Measurements from ENCODE around the gene USP6NL.

Gene USP6NL

GRCh38 chr10:11617233-11617632 lies 5.8 kb upstream of the USP6NL start:
- no peak for DNase-seq (ENCODE audit: low read depth, low spot score)

DNA sequence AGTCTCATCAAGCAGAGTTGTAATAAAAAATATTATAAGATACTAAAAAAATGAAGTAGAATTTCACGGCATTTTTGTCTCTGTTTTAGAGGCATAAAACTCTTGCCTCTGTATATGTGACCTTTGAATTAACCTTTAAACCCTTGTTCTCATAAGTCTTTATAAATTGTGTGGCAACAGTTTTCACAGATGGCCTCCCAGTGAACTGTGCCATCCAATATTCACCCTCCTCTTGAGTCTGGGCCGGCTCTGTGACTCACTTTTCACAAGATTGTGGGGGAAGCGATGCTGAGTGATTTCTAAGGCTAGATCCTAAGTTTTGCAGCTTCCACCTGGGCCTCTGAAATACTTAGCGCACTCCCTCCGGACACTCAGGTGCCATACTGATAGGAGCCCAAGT lies 4.6 kb upstream of the USP6NL start:
- DNase-seq (ENCODE audit: low read depth, low spot score), result no peak

DNA sequence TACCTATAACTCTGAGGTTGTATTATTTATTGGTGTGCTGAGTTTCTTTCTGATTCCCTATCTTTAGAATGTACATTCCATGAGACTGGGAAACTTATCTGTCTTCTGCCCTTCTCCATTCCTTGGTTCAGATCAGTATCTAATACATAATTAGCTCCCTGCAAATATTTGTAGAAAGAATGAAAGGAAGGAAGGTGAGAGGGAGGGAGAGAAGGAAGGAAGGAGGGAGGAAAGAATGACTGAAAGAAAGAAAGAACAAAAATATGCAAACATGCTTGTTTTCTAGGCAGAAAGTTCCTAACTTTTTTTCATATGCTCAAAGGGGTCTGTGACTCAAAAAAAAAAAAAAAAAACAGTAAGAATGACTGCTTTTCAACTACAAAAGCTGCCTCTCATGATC lies 3.9 kb upstream of the USP6NL start:
- no peak for DNase-seq (ENCODE audit: low read depth, low spot score)

DNA sequence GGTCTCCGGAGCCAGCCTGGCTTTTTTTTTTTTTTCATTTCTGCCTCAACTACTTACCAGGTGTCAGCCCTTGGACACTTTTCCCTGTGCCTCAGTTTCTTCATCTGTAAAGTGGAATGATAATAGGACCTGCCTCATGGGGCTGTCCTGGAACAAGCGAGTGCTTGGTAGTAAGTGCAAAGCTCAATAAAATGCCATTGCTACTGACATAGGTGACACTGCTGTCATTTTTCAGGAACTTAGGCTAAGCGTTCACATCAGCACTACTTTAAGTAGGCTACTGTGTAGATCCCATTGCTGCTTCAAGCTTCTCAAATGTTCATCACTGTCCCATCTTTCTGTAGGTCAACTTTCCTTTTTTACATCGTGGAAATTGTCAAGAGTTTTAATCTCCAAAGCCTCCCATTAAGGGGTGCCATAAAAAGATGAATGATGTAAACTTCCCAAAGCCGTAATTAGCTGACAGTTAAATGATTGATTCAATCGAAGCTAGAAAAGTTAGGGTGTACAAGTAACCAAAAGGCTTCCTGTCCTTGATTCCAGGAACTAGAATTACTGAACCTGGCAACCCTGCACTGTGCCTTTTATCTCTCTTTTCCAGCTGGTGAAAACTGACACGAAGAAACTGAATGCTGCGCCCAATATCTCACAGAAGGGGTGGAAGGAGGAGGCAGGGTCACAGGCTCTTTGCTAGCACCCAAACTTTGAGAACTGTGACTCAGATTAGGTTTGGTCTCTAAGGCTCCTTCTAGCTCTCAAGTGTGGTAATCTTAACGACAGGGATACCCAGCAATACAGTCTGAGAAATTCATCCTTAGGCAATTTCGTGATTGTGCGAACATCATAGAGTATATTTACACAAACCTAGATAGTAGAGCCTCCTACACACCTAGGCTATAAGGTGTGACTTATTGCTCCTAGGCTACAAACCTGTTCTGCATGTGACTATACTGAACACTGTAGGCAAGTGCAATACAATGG lies 861 bp upstream of the USP6NL start:
- DNase-seq (ENCODE audit: low read depth, low spot score), result no peak

GRCh38 chr10:11610826-11611247 lies 613 bp downstream of the USP6NL start:
- DNase-seq (ENCODE audit: low read depth, low spot score), result no peak

DNA sequence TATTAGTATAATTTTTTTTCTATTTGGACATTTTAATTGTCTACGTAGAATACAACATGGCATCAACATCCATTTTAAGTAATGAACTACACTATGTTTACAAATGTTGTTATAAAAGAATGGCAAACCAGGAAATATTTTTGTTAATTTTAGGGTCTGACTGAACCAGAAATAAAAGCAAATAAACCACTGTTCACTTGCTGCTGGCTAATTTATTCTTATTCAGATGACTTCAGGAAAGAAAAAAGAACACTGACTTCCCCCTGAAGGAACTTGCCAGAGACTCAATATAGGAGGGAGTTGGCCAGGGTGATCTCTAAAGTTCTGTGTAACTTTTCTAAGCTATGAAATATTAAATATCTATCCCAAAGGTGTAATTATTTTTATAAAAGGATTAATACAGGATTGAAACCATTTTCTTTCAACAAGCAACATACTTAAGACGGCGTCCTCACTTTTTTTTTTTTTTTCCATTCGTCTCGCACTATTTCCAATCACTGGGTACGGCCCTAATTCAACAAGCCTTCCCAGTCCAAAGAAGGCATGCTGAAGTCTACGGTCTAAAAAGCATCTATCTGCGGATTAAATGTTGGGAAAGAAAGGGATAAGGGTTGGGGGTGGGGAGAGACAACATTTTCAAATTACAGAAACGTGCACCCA lies 1.2 kb downstream of the USP6NL start:
- no peak for DNase-seq (ENCODE audit: low read depth, low spot score)

DNA sequence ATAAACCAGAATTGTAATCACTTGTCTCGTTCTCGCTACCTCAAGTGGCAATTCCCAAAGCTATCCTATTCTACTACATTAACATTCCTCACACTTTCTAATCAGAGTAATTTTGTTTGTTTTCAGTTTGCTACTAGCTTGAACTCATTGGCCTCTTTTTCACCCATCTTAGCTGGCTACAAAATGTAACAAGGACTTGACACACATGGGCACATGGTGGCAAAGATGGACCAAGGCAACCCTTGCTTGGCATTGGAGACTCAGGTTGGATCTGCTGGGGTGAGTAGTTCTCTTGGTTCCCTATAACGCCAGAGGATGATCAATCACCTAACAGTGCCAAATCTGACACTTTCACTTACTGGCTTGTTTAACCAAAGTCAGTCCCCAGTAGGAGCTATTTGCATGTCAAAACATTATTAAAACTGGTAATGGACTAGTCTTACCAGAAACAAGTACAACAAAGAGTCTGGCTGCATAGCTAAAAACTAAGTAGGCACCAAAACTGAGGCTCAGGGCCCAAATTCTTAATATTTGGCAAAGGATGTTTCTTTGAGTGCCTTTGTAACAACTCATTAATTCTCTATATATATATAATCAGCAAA lies 1.9 kb downstream of the USP6NL start:
- no peak for DNase-seq (ENCODE audit: low read depth, low spot score)

DNA sequence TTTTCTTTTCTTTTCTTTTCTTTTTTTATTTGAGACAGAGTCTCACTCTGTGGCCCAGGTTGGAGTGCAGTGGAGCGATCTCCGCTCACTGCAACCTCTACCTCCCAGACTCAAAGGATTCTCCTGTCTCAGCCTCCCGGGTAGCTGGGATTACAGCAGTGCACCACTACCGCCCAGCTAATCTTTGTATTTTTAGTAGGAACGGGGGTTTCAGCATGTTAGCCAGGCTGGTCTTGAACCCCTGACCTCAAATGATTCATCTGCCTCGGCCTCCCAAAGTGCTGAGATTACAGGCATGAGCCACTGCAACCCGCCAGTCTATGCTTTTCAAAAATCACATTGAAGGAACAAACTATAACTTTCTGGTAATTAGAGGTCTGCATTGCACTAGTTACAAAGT lies 2.4 kb downstream of the USP6NL start:
- no peak for DNase-seq (ENCODE audit: low read depth, low spot score)

DNA sequence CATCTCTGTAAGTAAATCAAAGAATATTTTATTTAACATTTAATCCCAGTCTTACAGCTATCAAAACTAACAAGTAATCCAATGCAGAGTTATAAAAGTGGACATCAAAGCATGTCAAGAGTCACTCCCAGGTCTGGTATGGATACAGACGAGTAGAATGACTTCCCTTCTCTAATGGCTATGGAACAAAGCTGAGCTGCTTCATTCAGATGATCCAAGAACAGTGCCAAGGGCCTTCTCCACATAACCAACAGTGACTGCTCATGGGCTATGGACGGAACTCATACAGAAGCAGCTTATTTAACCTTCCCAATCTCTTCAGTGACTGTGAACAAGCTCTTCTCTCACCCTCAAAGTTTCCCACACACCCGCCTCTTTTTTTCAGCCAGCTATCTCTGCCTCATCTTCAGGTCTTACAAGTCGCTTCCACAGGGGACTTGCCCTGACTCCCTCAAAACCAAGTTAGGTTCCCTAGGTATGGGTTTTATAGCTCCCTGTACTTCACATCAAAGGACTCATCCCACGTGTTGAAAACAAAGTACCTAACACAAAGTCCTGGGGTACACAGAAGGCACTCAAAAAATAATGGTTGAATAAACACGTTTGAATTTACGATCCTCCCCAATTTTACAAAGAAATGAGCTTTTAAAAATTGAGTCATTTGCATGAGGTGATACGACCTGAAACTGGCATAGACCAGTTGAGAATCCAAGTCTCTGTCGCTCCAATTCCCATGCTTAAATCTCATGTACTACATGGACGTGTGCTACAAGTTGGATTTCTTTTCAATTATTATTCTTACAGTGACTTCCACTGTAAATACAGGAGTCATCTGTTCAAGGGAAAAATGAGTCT lies 3.1 kb downstream of the USP6NL start:
- DNase-seq (ENCODE audit: low read depth, low spot score), result no peak

DNA sequence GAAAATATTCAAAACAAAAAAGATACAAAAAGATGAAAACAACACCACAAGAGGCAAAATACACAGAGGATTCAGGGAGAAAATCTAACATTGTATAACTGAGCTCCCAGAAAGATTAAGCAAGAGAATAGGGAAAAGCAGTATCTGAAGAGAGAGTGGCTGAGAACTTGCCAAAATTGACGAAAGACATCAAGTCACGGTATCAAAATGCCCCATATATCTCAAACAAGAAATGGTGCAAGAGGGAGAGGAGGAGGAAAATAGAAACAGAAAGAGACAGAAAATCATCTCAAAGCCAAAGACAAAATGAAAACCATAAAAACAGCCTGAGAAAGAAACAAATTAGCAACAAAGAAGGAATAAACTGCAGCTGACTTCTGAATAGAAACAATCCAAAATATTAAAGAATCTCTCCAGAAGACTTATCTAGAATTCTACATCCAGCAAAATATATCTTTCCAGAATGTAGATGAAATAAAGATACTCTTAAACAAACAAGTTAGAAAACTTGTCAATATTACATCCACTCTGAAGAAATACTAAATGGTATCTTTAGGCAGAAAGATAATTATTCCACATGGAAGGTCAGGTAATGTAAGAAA lies 5.5 kb downstream of the USP6NL start:
- no peak for DNase-seq (ENCODE audit: low read depth, low spot score)

DNA sequence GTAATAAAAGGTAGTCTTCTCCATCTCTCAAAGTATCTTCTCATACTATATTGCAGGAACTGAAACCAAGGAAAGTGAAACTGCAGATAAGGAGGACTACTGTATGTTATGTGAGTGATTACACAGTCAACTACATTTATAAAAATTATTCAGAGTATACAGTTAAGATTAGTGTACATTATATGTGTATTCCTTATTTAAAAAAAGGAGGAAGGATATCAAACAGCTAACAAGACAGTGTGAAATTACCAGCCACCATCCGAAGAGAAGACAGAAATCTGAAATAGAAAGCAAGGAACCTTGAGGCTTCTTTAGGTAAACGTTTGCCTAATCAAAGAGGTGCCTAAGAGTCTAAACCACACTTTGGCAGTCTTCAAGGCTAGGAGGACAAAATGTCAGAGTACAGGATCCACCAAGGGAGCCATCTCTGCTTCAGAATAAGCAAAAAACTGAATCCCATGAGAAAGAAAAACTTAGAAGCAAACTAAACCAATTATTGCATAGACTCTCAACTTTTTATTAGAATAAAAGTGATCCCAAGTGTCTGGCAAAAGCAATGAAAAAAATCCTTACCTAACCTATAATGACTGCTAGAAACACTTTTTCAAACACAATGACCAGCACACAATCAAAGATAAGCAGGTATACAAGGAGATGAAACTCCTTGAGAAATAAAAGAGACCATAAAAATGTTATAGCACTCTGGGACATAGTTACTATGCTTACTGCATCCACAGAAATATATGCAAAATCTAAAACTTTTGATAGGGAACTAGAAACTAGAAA lies 6.4 kb downstream of the USP6NL start:
- DNase-seq (ENCODE audit: low read depth, low spot score), result no peak

GRCh38 chr10:11603741-11604140 lies 7.7 kb downstream of the USP6NL start:
- DNase-seq (ENCODE audit: low read depth, low spot score), result no peak

DNA sequence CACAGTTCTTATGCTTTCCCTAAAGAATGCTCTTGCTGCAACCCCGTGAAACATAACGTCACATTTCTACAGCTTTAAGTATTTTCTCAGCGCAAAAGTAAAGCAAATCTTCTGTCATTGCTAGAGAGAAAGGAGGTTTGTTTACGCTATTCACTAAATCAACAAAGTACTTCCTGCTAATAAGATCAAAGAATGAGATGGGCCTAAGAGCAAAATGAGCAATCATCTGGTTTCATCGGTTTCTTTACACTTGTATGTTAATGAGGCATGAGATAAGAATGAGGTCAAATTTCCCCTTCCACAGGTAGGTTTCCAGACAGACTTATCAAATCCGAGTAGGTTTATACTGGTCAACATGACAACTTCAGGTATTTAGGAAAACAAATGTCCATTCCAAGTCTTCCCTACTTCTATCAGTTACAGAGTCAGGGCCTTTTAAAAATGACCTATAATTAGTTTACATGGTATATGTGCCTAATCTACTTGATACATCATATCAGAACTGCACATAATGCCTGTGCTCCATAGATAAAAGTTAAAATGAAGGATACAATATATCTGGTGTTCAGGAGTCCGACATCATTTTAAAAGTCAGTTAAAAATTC lies 8.4 kb downstream of the USP6NL start:
- no peak for DNase-seq (ENCODE audit: low read depth, low spot score)

DNA sequence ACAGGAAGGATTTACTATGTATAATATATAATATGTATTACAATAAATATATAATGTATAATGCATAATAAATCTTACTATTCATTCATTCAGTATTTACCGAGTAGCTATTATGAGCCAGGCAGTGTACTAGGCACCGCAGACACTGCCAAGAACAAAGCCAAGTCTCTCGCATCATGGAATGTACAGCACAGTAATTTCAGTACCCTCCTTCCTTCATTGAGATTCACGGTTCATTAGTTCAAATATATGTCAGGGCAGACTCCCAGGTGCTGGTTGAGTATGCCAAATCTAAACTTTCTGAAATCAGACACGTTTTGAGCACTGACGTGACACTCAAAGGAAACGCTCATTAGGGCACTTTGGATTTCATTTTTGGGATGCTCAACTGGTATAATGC lies 9.1 kb downstream of the USP6NL start:
- no peak for DNase-seq (ENCODE audit: low read depth, low spot score)

GRCh38 chr10:11601670-11602069 lies 9.8 kb downstream of the USP6NL start:
- no peak for DNase-seq (ENCODE audit: low read depth, low spot score)

- no peak for DNase-seq (ENCODE audit: low read depth, low spot score)
These were observed 11.2 kb downstream of the USP6NL start for GRCh38 chr10:11600280-11600679.

DNA sequence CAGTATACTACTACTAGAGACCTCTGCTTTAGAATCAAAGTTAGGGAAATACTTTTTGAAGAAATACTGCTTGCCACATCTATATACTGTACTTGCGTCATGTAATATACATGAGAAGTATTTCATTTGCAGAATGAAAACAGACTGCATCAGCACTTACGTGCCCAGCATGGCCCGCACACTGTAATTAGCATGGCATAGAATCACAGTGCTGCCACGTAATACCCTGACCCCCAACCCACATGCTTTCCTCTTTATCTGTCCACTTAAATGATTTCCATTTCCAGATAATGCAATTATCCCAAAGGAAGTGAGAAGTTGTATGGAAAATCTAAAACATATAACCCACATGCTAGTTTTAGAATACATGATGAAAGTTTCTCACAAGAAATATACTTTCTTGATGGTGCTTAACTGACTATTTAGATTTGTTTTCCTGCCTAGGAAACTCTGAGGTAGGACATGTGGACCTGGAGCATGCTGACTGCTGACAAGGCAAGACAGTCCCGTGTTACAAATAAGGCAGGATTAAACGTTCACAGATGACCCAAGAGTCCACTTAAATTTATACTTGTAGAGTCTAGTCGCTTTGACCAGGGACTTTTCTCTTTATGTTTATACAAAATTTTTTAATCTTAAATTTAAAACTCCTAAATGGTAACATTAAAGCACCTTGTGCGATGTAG lies 12.6 kb downstream of the USP6NL start:
- no peak for DNase-seq (ENCODE audit: low read depth, low spot score)

DNA sequence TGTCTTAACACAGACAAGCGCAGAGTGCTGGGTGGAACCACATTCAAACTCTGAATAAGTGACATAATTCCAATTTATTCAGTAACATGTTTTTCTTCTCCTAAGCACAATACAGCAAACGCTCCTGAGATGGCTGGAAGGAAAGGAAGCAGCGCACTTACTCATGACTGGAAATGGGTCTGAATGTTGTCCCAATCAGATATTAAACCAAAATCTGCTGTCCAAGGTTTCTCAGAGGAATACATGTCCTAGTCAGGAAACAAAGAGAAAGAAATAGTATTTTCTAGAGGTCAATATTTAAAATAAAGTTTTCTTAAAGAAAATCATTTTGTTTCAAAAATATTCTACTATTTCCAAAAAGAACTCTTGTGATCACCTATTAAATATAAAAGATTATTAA lies 14.0 kb downstream of the USP6NL start:
- no peak for DNase-seq (ENCODE audit: low read depth, low spot score)

- no peak for DNase-seq (ENCODE audit: low read depth, low spot score)
These were observed 16.1 kb downstream of the USP6NL start for GRCh38 chr10:11595395-11595692.
